Hepatocyte (in vitro differentiated cells): ENCODE results near the gene CKLF. TPM values are rescaled to one million over a fixed set of nuclear protein-coding genes. Genes with fewer than 3 reads are reported as not detected.

Experiments
- DNase-seq: peaks from one replicate; pipeline ENCODE4 v3.0.0-alpha.2; 2016; ENCODE audit warnings: low spot score
- H2AFZ ChIP-seq: fragments of 200-600 bp; sonication (generic); 2 replicates; pipeline ENCODE4 v1.6.0; 2016; ENCODE audit warnings: antibody characterized with exemption, mild to moderate bottlenecking
- H3K27ac ChIP-seq: fragments of 200-600 bp; sonication (generic); 2 replicates; pipeline ENCODE4 v1.5.1; 2016; ENCODE audit warnings: mild to moderate bottlenecking
- H3K27me3 ChIP-seq: fragments of 200-600 bp; sonication (generic); 2 replicates; pipeline ENCODE4 v1.6.1; 2016
- H3K36me3 ChIP-seq: fragments of 200-600 bp; sonication (generic); replicated peaks from 2 replicates; pipeline ENCODE4 v1.5.1; 2016; ENCODE audit warnings: low read depth; ENCODE audit not compliant: insufficient read depth
- H3K4me1 ChIP-seq: fragments of 200-600 bp; sonication (generic); 2 replicates; pipeline ENCODE4 v1.5.1; 2016; ENCODE audit warnings: mild to moderate bottlenecking, moderate library complexity; ENCODE audit not compliant: insufficient read depth
- H3K4me2 ChIP-seq: fragments of 200-600 bp; sonication (generic); 2 replicates; pipeline ENCODE4 v1.6.0; 2016
- H3K4me3 ChIP-seq: fragments of 200-600 bp; sonication (generic); 2 replicates; pipeline ENCODE4 v1.5.1; 2016; ENCODE audit warnings: mild to moderate bottlenecking
- H3K79me2 ChIP-seq: fragments of 200-600 bp; sonication (generic); 2 replicates; pipeline ENCODE4 v1.6.0; 2017; ENCODE audit warnings: mild to moderate bottlenecking
- H3K9me2 ChIP-seq: fragments of 200-600 bp; sonication (generic); replicated peaks from 2 replicates; pipeline ENCODE4 v1.6.0; 2017; ENCODE audit warnings: mild to moderate bottlenecking; ENCODE audit not compliant: insufficient read depth
- H3K9me3 ChIP-seq: fragments of 200-600 bp; sonication (generic); 2 replicates; pipeline ENCODE4 v1.5.1; 2016; ENCODE audit warnings: low read depth, mild to moderate bottlenecking
- H4K20me1 ChIP-seq: fragments of 200-600 bp; sonication (generic); 2 replicates; pipeline ENCODE4 v1.6.0; 2016; ENCODE audit warnings: mild to moderate bottlenecking; ENCODE audit not compliant: insufficient read depth, poor library complexity, severe bottlenecking
- CTCF ChIP-seq: fragments of 200-600 bp; sonication (generic); IDR thresholded peaks from 2 replicates; pipeline ENCODE4 v1.5.1; 2016; ENCODE audit warnings: antibody characterized with exemption, mild to moderate bottlenecking; ENCODE audit not compliant: poor library complexity
- EZH2 ChIP-seq: fragments of 200-600 bp; sonication (generic); IDR thresholded peaks from 2 replicates; pipeline ENCODE4 v1.6.1; 2016; ENCODE audit warnings: antibody characterized with exemption, mild to moderate bottlenecking, borderline replicate concordance
- EZH2phosphoT487 ChIP-seq: fragments of 200-600 bp; sonication (generic); IDR thresholded peaks from one replicate; pipeline ENCODE4 v1.6.1; 2018; ENCODE audit warnings: antibody characterized with exemption, mild to moderate bottlenecking, low read depth, moderate library complexity; ENCODE audit not compliant: unreplicated experiment, severe bottlenecking
- WGBS: methylation state at CpG from one replicate; pipeline ENCODE4 v1.1.6; 2016; ENCODE audit warnings: low lambda C conversion rate; ENCODE audit errors: missing lambda C conversion rate; 5-methylcytosine and 5-hydroxymethylcytosine counted together
- polyA plus RNA-seq: library from polyadenylated mRNA; unstranded; fragments of >200 nt; fragmentation: Nextera tagmentation; extraction: Ambion mirVana; gene quantifications from 2 replicates; pipeline ENCODE4 v1.2.1, GENCODE V29; 2016
- total RNA-seq: library from RNA; depleted of rRNA; stranded (reverse); fragments of >200 nt; gene quantifications from 2 replicates; pipeline ENCODE4 v1.2.3, GENCODE V29; 2014

The CKLF gene
- total and polyA plus RNA-seq, 2 experiments from 2014 or later, result 39.9 to 53.5 TPM

DNA sequence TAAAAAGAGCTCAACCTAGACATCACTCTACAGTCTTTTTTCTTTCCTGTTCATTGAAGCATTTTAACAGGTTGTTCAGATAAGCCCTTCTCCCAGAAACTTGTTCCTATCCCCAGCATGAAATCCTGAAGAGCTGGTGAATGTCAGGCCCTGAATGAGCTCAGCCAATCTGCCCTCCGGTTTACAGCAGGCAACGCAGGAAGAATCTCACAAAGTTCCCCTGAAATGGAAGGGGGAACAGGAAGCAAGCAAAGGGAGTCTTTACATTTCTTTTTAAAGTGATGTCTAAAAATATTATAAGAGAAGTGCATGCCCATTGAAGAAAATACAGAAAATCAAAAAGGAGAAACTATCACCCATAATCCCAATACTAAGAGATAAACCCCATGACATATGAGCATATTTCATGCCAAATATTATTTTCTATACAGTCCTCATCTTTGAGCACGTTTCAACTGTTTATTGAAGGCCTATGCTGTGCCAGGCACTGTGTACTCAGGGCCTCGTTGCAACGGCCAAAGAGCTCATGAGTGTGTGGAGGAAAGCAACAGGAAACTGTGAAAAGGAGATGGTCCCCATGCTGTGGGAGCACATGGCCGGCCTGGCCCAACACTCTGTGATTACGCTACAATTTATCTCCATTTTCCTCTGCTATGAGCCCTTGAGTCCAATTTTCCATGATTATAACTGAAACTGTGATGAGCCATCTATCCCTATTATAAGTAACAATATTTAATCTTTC lies 8.2 kb upstream of the CKLF start:
- Histone ChIP-seq H3K9me3 (no peaks in the 10 kb centered on the region), H3K9me2 (no peaks in the 10 kb centered on the region), H3K79me2 (peaks cover 3% of the 10 kb centered on the region), H2AFZ (no peak overlapping the region), H3K27me3 (no peaks in the 10 kb centered on the region), H4K20me1 (no peaks in the 10 kb centered on the region), H3K4me2 (no peak overlapping the region), H3K27ac (no peak overlapping the region), H3K4me1 (peaks cover 4% of the 10 kb centered on the region), H3K4me3 (no peak overlapping the region), H3K36me3 (no peaks in the 10 kb centered on the region)
- no peak for DNase-seq
- WGBS, result 87% methylated on average over 7 of the region's 7 CpGs
- TF ChIP-seq EZH2phosphoT487 (no peak), CTCF (no peak), EZH2 (no peak)

- H2AFZ ChIP-seq, result no peak overlapping the region
- no peak overlapping the region for H3K4me3 ChIP-seq
- no peak overlapping the region for H3K27ac ChIP-seq
- no peaks in the 10 kb centered on the region for H3K36me3 ChIP-seq
- H4K20me1 ChIP-seq, result no peaks in the 10 kb centered on the region
- H3K4me1 ChIP-seq, result peaks cover 15% of the 10 kb centered on the region
- DNase-seq, result no peak
- TF ChIP-seq EZH2phosphoT487 (no peak), EZH2 (no peak), CTCF (no peak)
- no peaks in the 10 kb centered on the region for H3K27me3 ChIP-seq
- H3K9me2 ChIP-seq, result no peaks in the 10 kb centered on the region
- WGBS, result 98% methylated on average over 5 of the region's 5 CpGs
- peaks cover 8% of the 10 kb centered on the region for H3K79me2 ChIP-seq
- no peaks in the 10 kb centered on the region for H3K9me3 ChIP-seq
- no peak overlapping the region for H3K4me2 ChIP-seq
Measured at GRCh38 chr16:66547101-66547989, 5.0 kb upstream of the CKLF start.

- Histone ChIP-seq H3K27me3 (no peaks in the 10 kb centered on the region), H3K4me3 (no peak overlapping the region), H3K36me3 (no peaks in the 10 kb centered on the region), H3K4me1 (peaks cover 19% of the 10 kb centered on the region), H3K4me2 (no peak overlapping the region), H3K27ac (no peak overlapping the region), H3K79me2 (peaks cover 12% of the 10 kb centered on the region), H4K20me1 (no peaks in the 10 kb centered on the region), H3K9me3 (no peaks in the 10 kb centered on the region), H3K9me2 (no peaks in the 10 kb centered on the region), H2AFZ (no peak overlapping the region)
- no peak for TF ChIP-seq EZH2
- TF ChIP-seq EZH2phosphoT487, result no peak
- no peak for TF ChIP-seq CTCF
- DNase-seq, result no peak
- WGBS, result 96% methylated on average over 4 of the region's 4 CpGs
Measured at GRCh38 chr16:66548068-66548467, 4.3 kb upstream of the CKLF start.
